HepG2 (cell line): ENCODE results near the gene H3-3A. TPM values are rescaled to one million over a fixed set of nuclear protein-coding genes. Genes with fewer than 3 reads are reported as not detected.
A peak's percentile ranks its signal among the peaks of the same experiment; 100 is the strongest.

Source experiments
- ATAC-seq: fragments of 200-7000 bp; cut with Tn5 transposase; 3 replicates; pipeline ENCODE4 v1.9.1; 2020; ENCODE audit warnings: mild to moderate bottlenecking, moderate library complexity
- BruUV-seq: library from RNA; stranded (reverse); fragments of 400-500 nt; replicated peaks from 2 replicates; lab custom pipeline; 2021; lab: Mats Ljungman, UMichigan
- CTCF ChIA-PET: fragments of 300-600 bp; formaldehyde crosslinking; extraction: SDS; loops from one replicate; lab custom pipeline; 2021; ENCODE audit warnings: low total read pairs, inconsistent platforms, low intra/inter-chr PET ratio; lab: Yijun Ruan, JAX
- POLR2A ChIA-PET: fragments of 350-600 bp; sonication (Branson Sonifier 250); formaldehyde crosslinking; loops from one replicate; lab custom pipeline; 2020; ENCODE audit warnings: antibody characterized with exemption, inconsistent platforms; lab: Yijun Ruan, JAX
- DNase-seq: peaks from one replicate; pipeline ENCODE4 v3.0.0-alpha.2; 2015; ENCODE audit warnings: low spot score
- FAIRE-seq: peaks from 3 replicates; lab custom pipeline; 2011; peaks lifted over from hg19 to GRCh38; lab: Jason Lieb, UNC
- H2AFZ ChIP-seq: one replicate; pipeline ENCODE4 v1.6.1; 2011; ENCODE audit warnings: low read length, inconsistent platforms
- H3K27ac ChIP-seq: fragments of 300-600 bp; 3 replicates; pipeline ENCODE4 v1.8.0; 2011; ENCODE audit warnings: mixed run types, mild to moderate bottlenecking, mixed read lengths, low read length, inconsistent platforms; ENCODE audit not compliant: insufficient read depth; ENCODE audit errors: extremely low read length
- H3K27me3 ChIP-seq, 2 experiments: fragments of 200-600 bp in 1 of 2; 2 replicates in 1 of 2; 3 replicates in 1 of 2; pipeline versions ENCODE4 v1.6.0 to v1.8.0; 2011; ENCODE audit warnings: low read length in 2 of 2, mild to moderate bottlenecking in 2 of 2, moderate library complexity in 2 of 2, inconsistent platforms in 1 of 2; ENCODE audit not compliant: insufficient read depth in 2 of 2, control insufficient read depth in 1 of 2
- H3K36me3 ChIP-seq, 2 experiments: fragments of 200-600 bp in 1 of 2; replicated peaks in 1 of 2; 2 replicates in 1 of 2; 3 replicates in 1 of 2; pipeline versions ENCODE4 v1.5.1 to v1.8.0; 2011; ENCODE audit warnings: low read length in 2 of 2, inconsistent platforms in 1 of 2; ENCODE audit not compliant: insufficient read depth in 2 of 2, control insufficient read depth in 1 of 2
- H3K4me1 ChIP-seq: 2 replicates; pipeline ENCODE4 v1.5.1; 2012; ENCODE audit warnings: low read length, inconsistent platforms; ENCODE audit not compliant: insufficient read depth
- H3K4me2 ChIP-seq: 2 replicates; pipeline ENCODE4 v1.6.0; 2011; ENCODE audit warnings: low read depth, low read length, inconsistent platforms
- H3K4me3 ChIP-seq, 3 experiments: fragments of 200-600 bp in 1 of 3; sonication (generic), shearing (Covaris generic) in 1 of 3; replicated peaks in 1 of 3; 2 replicates each; pipeline ENCODE4 v1.5.1; 2011 to 2016; ENCODE audit warnings: low read length in 3 of 3, inconsistent platforms in 2 of 3, low read depth in 2 of 3, mild to moderate bottlenecking in 2 of 3, control low read depth in 1 of 3, mixed read lengths in 1 of 3; ENCODE audit not compliant: insufficient read depth in 1 of 3
- H3K79me2 ChIP-seq: one replicate; pipeline ENCODE4 v1.6.1; 2011; ENCODE audit warnings: low read length, inconsistent platforms; ENCODE audit not compliant: insufficient read depth
- H3K9ac ChIP-seq: 2 replicates; pipeline ENCODE4 v1.6.0; 2011; ENCODE audit warnings: mild to moderate bottlenecking, low read depth, low read length, inconsistent platforms; ENCODE audit not compliant: insufficient read depth
- H3K9me3 ChIP-seq: 2 replicates; pipeline ENCODE4 v1.5.1; 2012; ENCODE audit warnings: mild to moderate bottlenecking, low read length
- H4K20me1 ChIP-seq: 2 replicates; pipeline ENCODE4 v1.6.0; 2011; ENCODE audit warnings: inconsistent platforms, mild to moderate bottlenecking, low read length, moderate library complexity; ENCODE audit not compliant: insufficient read depth
- AGO2 ChIP-seq: fragments of 200-400 bp; formaldehyde crosslinking; optimal IDR thresholded peaks from 2 replicates; pipeline ENCODE3; 2017; ENCODE audit warnings: mild to moderate bottlenecking, low read depth, low read length, moderate library complexity
- DR1 ChIP-seq: sonication (generic); formaldehyde crosslinking; IDR thresholded peaks from 2 replicates; pipeline ENCODE4 v1.8.0; 2021; ENCODE audit warnings: mild to moderate bottlenecking, missing genetic modification reagents, inconsistent platforms
- FOXA1 ChIP-seq, 2 experiments: fragments of 450-650 bp in 1 of 2; sonication (generic) in 1 of 2; formaldehyde crosslinking in 1 of 2; IDR thresholded peaks; 2 replicates each; pipeline versions ENCODE4 v1.4.0 to v1.6.1; 2016 to 2020; ENCODE audit warnings: missing genetic modification reagents in 1 of 2
- KDM3A ChIP-seq: IDR thresholded peaks from 2 replicates; pipeline ENCODE4 v1.6.1; 2018; ENCODE audit warnings: low read depth, missing compliant biosample characterization
- NR2F6 ChIP-seq, 2 experiments: IDR thresholded peaks; 2 replicates each; pipeline ENCODE4 v1.6.1; 2016; ENCODE audit warnings: antibody characterized with exemption in 1 of 2, mild to moderate bottlenecking in 1 of 2
- POLR2G ChIP-seq: fragments of 200-400 bp; formaldehyde crosslinking; IDR thresholded peaks from 2 replicates; pipeline ENCODE4 v1.6.1; 2018; ENCODE audit warnings: mild to moderate bottlenecking, low read depth, low read length, moderate library complexity
- PRPF4 ChIP-seq: fragments of 200-400 bp; formaldehyde crosslinking; IDR thresholded peaks from 2 replicates; pipeline ENCODE4 v1.6.1; 2016; ENCODE audit warnings: low read length, low read depth; ENCODE audit not compliant: poor library complexity, severe bottlenecking
- SOX13 ChIP-seq, 3 experiments: fragments of 450-650 bp in 1 of 3; sonication (generic) in 1 of 3; formaldehyde crosslinking in 1 of 3; IDR thresholded peaks in 2 of 3; conservative IDR thresholded peaks in 1 of 3; 2 replicates each; pipeline versions ENCODE4 v1.5.0 to v1.6.1; 2016 to 2020; ENCODE audit warnings: antibody characterized with exemption in 1 of 3, mild to moderate bottlenecking in 1 of 3, missing compliant biosample characterization in 1 of 3, missing genetic modification reagents in 1 of 3, moderate library complexity in 1 of 3
- SOX6 ChIP-seq, 2 experiments: fragments of 450-650 bp in 1 of 2; sonication (generic) in 1 of 2; formaldehyde crosslinking in 1 of 2; IDR thresholded peaks; 2 replicates each; pipeline versions ENCODE4 v1.4.0 to v1.6.1; 2017 to 2020; ENCODE audit warnings: antibody characterized with exemption in 1 of 2, mild to moderate bottlenecking in 1 of 2, missing genetic modification reagents in 1 of 2
- TEAD3 ChIP-seq: optimal IDR thresholded peaks from 2 replicates; pipeline ENCODE3; 2016; ENCODE audit warnings: borderline replicate concordance
- TEF ChIP-seq: sonication (generic); formaldehyde crosslinking; IDR thresholded peaks from 2 replicates; pipeline ENCODE4 v1.5.0; 2020; ENCODE audit warnings: missing genetic modification reagents
- WGBS: methylation state at CpG from one replicate; pipeline ENCODE4 v1.1.6; 2017; ENCODE audit warnings: low lambda C conversion rate; 5-methylcytosine and 5-hydroxymethylcytosine counted together
- in situ Hi-C: cut with HindIII; loops from 2 replicates; pipeline ENCODE4 v1.10.0; 2017; ENCODE audit warnings: low pct_unique_long_range_greater_than_20kb; ENCODE audit not compliant: extremely low pct_ligation_motif_present
- intact Hi-C: fragments of 100-400 bp; cut with micrococcal nuclease; formaldehyde crosslinking; loops from one replicate; pipeline ENCODE4 v1.10.0; 2022; ENCODE audit not compliant: unreplicated experiment
- polyA plus RNA-seq, 8 experiments: library from polyadenylated mRNA; depleted of rRNA in 3 of 8; stranded (reverse) in 7 of 8; unstranded in 1 of 8; fragments of >200 nt; fragmentation: Illumina TruSeq in 4 of 8; extraction: Trizol in 4 of 8; gene quantifications; 2 replicates each; pipeline versions ENCODE4 v1.2.1 to v1.2.3, GENCODE V29; 2011 to 2016; ENCODE audit warnings: low read depth in 4 of 8, missing spikeins in 1 of 8, mixed read lengths in 1 of 8; ENCODE audit not compliant: insufficient read depth in 1 of 8
- total RNA-seq, 5 experiments: library from RNA; depleted of rRNA; stranded (reverse); fragments of >200 nt; fragmentation: Illumina TruSeq; extraction: Trizol; gene quantifications; 2 replicates each; pipeline ENCODE4 v1.2.3, GENCODE V29; 2016; ENCODE audit warnings: low read depth in 1 of 5
- TF ChIP-seq, protein P1 (sequence below): sonication (generic); formaldehyde crosslinking; IDR thresholded peaks from 2 replicates; pipeline ENCODE4 v1.4.0; 2020; ENCODE audit warnings: mild to moderate bottlenecking, missing genetic modification reagents
- TF ChIP-seq, protein P2 (sequence below): IDR thresholded peaks from 2 replicates; pipeline ENCODE4 v1.6.1; 2012; ENCODE audit warnings: inconsistent platforms

Gene H3-3A
- total and polyA plus RNA-seq, 2 of the 13 experiments (the other 11 are each of a cell fraction or from before 2014, with no cell fraction given), result 221 to 320 TPM

DNA sequence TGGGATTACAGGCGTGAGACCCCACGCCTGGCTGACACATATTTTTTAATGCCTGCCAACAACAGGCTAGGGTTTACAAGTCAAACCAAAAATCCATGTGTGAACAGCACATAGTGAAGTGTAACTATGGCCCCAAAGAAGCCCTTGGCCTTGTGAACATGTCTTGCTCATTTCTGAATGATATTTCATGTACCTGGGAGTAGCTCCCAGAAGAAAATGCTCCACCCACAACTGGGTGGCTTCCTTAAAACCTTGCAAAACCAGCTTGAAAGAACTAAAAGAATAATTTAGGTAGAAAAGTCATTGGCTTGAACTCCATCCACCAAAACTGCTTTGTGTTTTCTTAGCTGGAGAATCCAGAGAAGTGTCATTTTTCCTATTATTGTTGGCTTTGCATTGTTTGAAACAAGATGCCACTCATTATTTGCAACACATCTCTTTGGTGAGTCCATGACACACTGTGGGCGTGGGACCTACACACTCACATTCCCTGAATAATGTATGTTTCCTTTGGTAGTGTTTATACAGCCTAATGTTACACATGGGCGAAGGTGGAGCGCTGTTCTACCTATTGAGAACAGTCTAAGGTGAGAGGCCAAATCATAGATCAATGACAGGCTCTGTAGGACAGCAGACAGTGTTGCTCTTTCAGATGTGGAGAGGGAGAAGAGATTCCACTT, 34.8 kb upstream of the H3-3A start:
- CTCF ChIA-PET, result no interaction called here
- DNase-seq, result peak; percentile 37
- H2AFZ ChIP-seq, result peak overlapping the region; percentile 25
- intact Hi-C loops (loop anchor here (2.0 to 5.0 kb wide), 2 partner anchors 19 to 35 kb away; partner anchors contain the start of gene H3-3A), in situ Hi-C loops (no loop called here)
- 24% methylated on average over 5 of the region's 5 CpGs for WGBS
- 0 out of 2 replicates have a peak overlapping the region, but pooled peaks have one; percentile 10 for H3K9ac ChIP-seq
- TF ChIP-seq SOX6 (IDR thresholded peaks at IDR 0.05) (no peak), SOX6 (CRISPR knock-in tag; IDR thresholded peaks at IDR 0.05) (0 out of 2 replicates have a peak, but pooled peaks have one; percentile 12), FOXA1 (IDR thresholded peaks at IDR 0.05) (no peak), FOXA1 (CRISPR knock-in tag; IDR thresholded peaks at IDR 0.05) (0 out of 2 replicates have a peak, but pooled peaks have one; percentile 1), TEF (no peak), PRPF4 (no peak), POLR2G (no peak), TEAD3 (CRISPR knock-in tag) (peak; percentile 12), NR2F6 (IDR thresholded peaks at IDR 0.05) (no peak), NR2F6 (CRISPR knock-in tag; IDR thresholded peaks at IDR 0.05) (0 out of 2 replicates have a peak, but pooled peaks have one; percentile 25), KDM3A (no peak), DR1 (no peak), AGO2 (no peak), SOX13 (IDR thresholded peaks at IDR 0.05) (no peak), SOX13 (CRISPR knock-in tag; conservative IDR thresholded peaks at IDR 0.05 in 1 of 2, IDR thresholded peaks at IDR 0.05 in 1 of 2) (peak in 1 of 2 experiments; percentile 4; a peak in 1 of 4 replicates)
- TF ChIP-seq, protein P1, sequence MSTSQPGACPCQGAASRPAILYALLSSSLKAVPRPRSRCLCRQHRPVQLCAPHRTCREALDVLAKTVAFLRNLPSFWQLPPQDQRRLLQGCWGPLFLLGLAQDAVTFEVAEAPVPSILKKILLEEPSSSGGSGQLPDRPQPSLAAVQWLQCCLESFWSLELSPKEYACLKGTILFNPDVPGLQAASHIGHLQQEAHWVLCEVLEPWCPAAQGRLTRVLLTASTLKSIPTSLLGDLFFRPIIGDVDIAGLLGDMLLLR (CRISPR knock-in tag), result no peak
- TF ChIP-seq, protein P2, sequence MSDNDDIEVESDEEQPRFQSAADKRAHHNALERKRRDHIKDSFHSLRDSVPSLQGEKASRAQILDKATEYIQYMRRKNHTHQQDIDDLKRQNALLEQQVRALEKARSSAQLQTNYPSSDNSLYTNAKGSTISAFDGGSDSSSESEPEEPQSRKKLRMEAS, result no peak
- peak overlapping the region in 1 of 3 experiments; percentile 41; a peak in 2 of 6 replicates for H3K4me3 ChIP-seq
- peak; percentile 85 for ATAC-seq
- peaks cover 27% of the 10 kb centered on the region for H3K4me1 ChIP-seq
- BruUV-seq, result no TSS peak
- no peaks in the 10 kb centered on the region for H3K79me2 ChIP-seq
- H3K27me3 ChIP-seq, result peaks cover 0 to 1% of the 10 kb centered on the region in 2 experiments; a peak in 1 of 5 replicates
- H3K9me3 ChIP-seq, result no peaks in the 10 kb centered on the region
- H3K4me2 ChIP-seq, result peak overlapping the region; percentile 72
- peak; percentile 68 for FAIRE-seq
- POLR2A ChIA-PET, result interaction anchor here (1.3 to 3.6 kb wide), 3 partner anchors 17 to 35 kb away, joined by 3 to 38 read pairs (median 23); partner anchors contain the start of genes H3-3A and SDE2
- H4K20me1 ChIP-seq, result no peaks in the 10 kb centered on the region
- H3K27ac ChIP-seq, result no peak overlapping the region
- H3K36me3 ChIP-seq, result no peaks in the 10 kb centered on the region
